C4-2B (cell line): ENCODE results near the gene LMAN2L.

Source experiments
- CTCF ChIP-seq: fragments of 450-650 bp; conservative IDR thresholded peaks from 2 replicates; pipeline ENCODE4 v1.5.1; 2017; ENCODE audit warnings: mild to moderate bottlenecking
- ZFX ChIP-seq: fragments of 450-650 bp; IDR thresholded peaks from 2 replicates; pipeline ENCODE4 v1.6.1; 2017

- TF ChIP-seq CTCF (no peak), ZFX (no peak)
Measured at GRCh38 chr2:96688649-96689430, 51.0 kb downstream of the LMAN2L start.
